Immature natural killer cell (primary cell): ENCODE results near the gene DHX38. TPM values are rescaled to one million over a fixed set of nuclear protein-coding genes. Genes with fewer than 3 reads are reported as not detected.

Experiments
- DNase-seq, 3 donors: peaks; one replicate each; pipeline ENCODE4 v3.0.0; 2022; ENCODE audit warnings: mixed read lengths in 1 of 3
- H3K27ac Mint-ChIP-seq, 6 donors: one replicate each; pipeline ENCODE4 v1.8.0; 2020; ENCODE audit warnings: mixed read lengths in 6 of 6, mild to moderate bottlenecking in 5 of 6, inconsistent platforms in 4 of 6, moderate library complexity in 3 of 6
- H3K27me3 Mint-ChIP-seq, 3 donors: one replicate each; pipeline ENCODE4 v1.8.0; 2020 to 2021; ENCODE audit warnings: low read depth in 3 of 3, mild to moderate bottlenecking in 3 of 3, mixed read lengths in 3 of 3, moderate library complexity in 3 of 3, inconsistent platforms in 1 of 3
- H3K36me3 Mint-ChIP-seq, 3 donors: one replicate each; pipeline ENCODE4 v1.8.0; 2020; ENCODE audit warnings: mixed read lengths in 3 of 3, inconsistent platforms in 2 of 3, mild to moderate bottlenecking in 2 of 3
- H3K4me1 Mint-ChIP-seq, 2 donors: one replicate each; pipeline ENCODE4 v1.8.0; 2020; ENCODE audit warnings: inconsistent platforms in 2 of 2, mild to moderate bottlenecking in 2 of 2, mixed read lengths in 2 of 2, moderate library complexity in 1 of 2
- H3K4me3 Mint-ChIP-seq, 5 donors: one replicate each; pipeline ENCODE4 v1.8.0; 2020; ENCODE audit warnings: mild to moderate bottlenecking in 5 of 5, mixed read lengths in 5 of 5, inconsistent platforms in 3 of 5, moderate library complexity in 3 of 5
- H3K9me3 Mint-ChIP-seq, 6 donors: one replicate each; pipeline ENCODE4 v1.8.0; 2020; ENCODE audit warnings: mild to moderate bottlenecking in 6 of 6, mixed read lengths in 6 of 6, inconsistent platforms in 4 of 6, moderate library complexity in 3 of 6
- polyA plus RNA-seq, 3 donors: library from polyadenylated mRNA; unstranded; fragments of 300-500 nt; fragmentation: Illumina TruSeq; gene quantifications; one replicate each; pipeline ENCODE4 v1.2.3, GENCODE V29; 2021

Gene DHX38
- polyA plus RNA-seq, 3 donors from 2014 or later: 16.9 to 39.9 (median 20.6) TPM

DNA sequence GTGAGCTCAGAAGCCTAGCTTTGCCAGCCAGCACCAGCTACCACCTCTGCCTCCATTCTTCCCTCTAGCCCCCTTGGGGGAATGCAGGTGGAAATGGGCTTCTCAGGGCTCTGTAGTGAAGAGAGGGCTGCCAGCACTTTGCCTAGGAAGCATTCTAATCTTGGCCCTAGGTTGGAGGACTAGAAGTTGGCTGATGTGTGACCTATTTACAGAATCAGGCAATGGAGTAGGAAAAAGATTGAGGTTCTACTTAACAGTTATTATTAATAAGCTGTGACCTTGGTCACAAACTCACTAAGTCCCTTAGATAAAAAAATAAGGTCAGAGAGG, 19.9 kb downstream of the DHX38 start:
- Mint-ChIP-seq H3K36me3 (peaks cover 7 to 40% (median 15%) of the 10 kb centered on the region in 3 donors), H3K4me1 (no peaks in the 10 kb centered on the region), H3K27me3 (peaks cover 0 to 1% (median 0%) of the 10 kb centered on the region in 3 donors)

DNA sequence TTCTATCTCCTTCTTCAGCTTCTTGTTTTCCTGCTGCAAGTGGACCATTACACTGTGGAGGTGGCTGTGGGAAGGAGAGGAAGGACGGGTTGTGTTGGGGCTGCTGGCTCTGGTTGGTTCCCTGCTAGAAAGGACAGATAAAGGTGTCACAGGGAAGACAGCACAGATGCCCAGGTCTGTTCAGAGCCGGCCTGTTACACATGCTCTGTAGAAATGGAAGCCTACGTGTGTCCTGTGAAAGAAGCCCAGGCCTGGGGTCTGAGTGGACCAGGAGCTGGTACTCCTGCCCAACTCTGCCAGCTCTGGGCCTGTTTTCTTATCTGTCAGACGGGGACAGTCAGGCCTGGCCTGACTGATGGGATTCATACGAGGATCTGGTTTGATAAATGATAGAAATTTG, 26.4 kb downstream of the DHX38 start:
- no peaks in the 10 kb centered on the region for H3K36me3 Mint-ChIP-seq
- no peak overlapping the region for H3K4me3 Mint-ChIP-seq
- H3K4me1 Mint-ChIP-seq: no peaks in the 10 kb centered on the region
- H3K9me3 Mint-ChIP-seq: no peaks in the 10 kb centered on the region
- DNase-seq: no peak
- H3K27me3 Mint-ChIP-seq: peaks cover 0 to 2% (median 2%) of the 10 kb centered on the region in 3 donors
- no peak overlapping the region for H3K27ac Mint-ChIP-seq

More for the DNA sequence above, 19.9 kb downstream of the DHX38 start:
- no peak for DNase-seq
- Mint-ChIP-seq H3K27ac (peak overlapping the region in 1 of 6 donors; percentile 40), H3K4me3 (no peak overlapping the region), H3K9me3 (no peaks in the 10 kb centered on the region)

GRCh38 chr16:72122308-72122707, 28.7 kb downstream of the DHX38 start:
- Mint-ChIP-seq H3K27me3 (peaks cover 0 to 2% (median 2%) of the 10 kb centered on the region in 3 donors), H3K36me3 (no peaks in the 10 kb centered on the region), H3K4me1 (no peaks in the 10 kb centered on the region), H3K27ac (no peak overlapping the region), H3K4me3 (no peak overlapping the region), H3K9me3 (no peaks in the 10 kb centered on the region)
- DNase-seq: no peak

- Mint-ChIP-seq H3K9me3 (no peaks in the 10 kb centered on the region), H3K27me3 (peaks cover 0 to 2% (median 2%) of the 10 kb centered on the region in 3 donors), H3K36me3 (no peaks in the 10 kb centered on the region), H3K27ac (no peak overlapping the region), H3K4me1 (no peaks in the 10 kb centered on the region), H3K4me3 (no peak overlapping the region)
- DNase-seq: no peak
Measured at GRCh38 chr16:72122916-72123315, 29.3 kb downstream of the DHX38 start.

DNA sequence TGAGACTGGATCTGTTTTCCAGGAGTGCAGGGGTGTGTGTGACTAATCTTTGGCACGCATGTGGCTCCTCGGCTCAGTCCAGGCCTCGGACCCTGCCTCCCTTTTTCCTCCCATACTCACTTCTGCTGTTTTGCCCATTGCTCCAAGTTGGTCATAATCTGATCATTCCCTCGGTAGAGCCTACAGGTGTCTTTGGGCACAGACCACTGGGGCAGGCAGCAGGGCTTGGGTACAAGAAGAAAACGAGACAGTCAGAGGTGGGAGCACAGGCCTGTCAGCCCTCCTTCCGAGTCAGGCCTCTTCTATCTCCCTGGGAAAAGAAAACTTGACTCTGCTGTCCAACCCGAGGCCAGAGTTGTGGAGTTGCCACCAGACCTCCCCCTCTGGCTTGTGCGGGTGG, 29.8 kb downstream of the DHX38 start:
- no peak for DNase-seq
- Mint-ChIP-seq H3K4me3 (no peak overlapping the region), H3K27ac (no peak overlapping the region), H3K27me3 (peaks cover 0 to 2% (median 2%) of the 10 kb centered on the region in 3 donors), H3K4me1 (no peaks in the 10 kb centered on the region), H3K36me3 (no peaks in the 10 kb centered on the region), H3K9me3 (no peaks in the 10 kb centered on the region)

DNA sequence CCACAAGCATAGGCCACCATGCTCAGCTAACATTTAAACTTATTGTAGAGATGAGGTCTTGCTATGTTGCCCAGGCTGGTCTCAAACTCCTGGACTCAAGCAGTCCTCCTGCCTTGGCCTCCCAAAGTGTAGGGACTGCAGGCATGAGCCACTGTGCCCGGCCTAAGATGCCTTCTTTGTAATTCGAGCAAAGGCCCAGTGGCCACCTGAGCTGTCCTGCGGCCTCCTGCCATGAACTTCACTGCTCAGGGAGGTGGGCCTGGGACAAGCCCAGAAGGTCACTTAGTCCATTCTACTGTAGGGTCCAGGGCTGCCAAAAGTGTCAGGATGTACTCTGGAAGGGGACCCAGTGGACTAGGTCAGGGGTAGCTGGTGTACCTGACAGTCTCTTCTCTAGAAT, 30.5 kb downstream of the DHX38 start:
- Mint-ChIP-seq H3K36me3 (no peaks in the 10 kb centered on the region), H3K9me3 (no peaks in the 10 kb centered on the region), H3K27me3 (peaks cover 0 to 2% (median 2%) of the 10 kb centered on the region in 3 donors), H3K4me3 (no peak overlapping the region), H3K27ac (no peak overlapping the region), H3K4me1 (no peaks in the 10 kb centered on the region)
- no peak for DNase-seq

- Mint-ChIP-seq H3K9me3 (no peaks in the 10 kb centered on the region), H3K27ac (peak overlapping the region in 1 of 6 donors; percentile 15), H3K36me3 (no peaks in the 10 kb centered on the region), H3K4me1 (no peaks in the 10 kb centered on the region), H3K27me3 (peaks cover 0 to 2% (median 2%) of the 10 kb centered on the region in 3 donors), H3K4me3 (no peak overlapping the region)
- DNase-seq: peak; percentile 31 to 40 (median 32)
Measured at GRCh38 chr16:72124761-72125634, 31.4 kb downstream of the DHX38 start.

DNA sequence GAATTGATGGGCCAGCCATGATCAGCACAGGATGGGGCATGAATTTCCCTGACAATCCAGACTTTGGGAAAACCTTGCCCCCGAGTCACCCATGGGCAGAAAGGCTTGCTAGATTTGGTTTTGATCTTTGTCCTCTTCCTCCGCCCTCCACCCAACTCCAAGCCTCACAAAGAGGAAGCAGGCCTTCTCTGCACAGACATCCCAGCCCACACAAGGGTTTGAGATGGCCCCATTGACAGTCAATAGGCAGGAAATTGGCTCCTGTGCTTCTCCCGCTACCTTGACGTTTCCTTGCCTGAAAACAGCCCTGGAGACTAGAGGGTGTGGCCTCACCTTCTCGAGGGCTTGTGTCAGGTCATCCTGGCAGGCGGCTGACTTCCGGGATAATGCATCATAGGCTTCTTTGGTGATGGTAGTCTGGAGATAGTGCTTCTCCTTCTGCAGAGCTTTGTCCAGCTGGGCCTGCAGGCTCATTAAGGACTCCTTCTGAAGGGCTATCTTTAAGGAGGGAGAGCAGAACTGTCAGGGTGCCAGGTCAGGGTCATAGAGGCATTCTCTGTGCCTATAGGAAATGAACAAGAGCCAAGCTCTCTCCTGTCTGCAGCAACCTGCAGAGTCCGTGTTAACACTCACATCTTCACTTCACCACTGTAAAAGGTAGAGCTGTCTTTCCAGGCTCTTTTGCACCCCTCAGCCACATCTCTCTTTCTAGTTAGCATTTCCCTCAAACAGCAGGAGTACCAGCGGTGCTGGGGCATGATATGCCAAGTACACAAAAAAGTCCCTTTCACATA, 32.2 kb downstream of the DHX38 start:
- Mint-ChIP-seq H3K27ac (peak overlapping the region in 1 of 6 donors; percentile 15), H3K4me1 (no peaks in the 10 kb centered on the region), H3K4me3 (no peak overlapping the region), H3K9me3 (no peaks in the 10 kb centered on the region), H3K27me3 (peaks cover 0 to 2% (median 2%) of the 10 kb centered on the region in 3 donors), H3K36me3 (no peaks in the 10 kb centered on the region)
- DNase-seq: no peak

DNA sequence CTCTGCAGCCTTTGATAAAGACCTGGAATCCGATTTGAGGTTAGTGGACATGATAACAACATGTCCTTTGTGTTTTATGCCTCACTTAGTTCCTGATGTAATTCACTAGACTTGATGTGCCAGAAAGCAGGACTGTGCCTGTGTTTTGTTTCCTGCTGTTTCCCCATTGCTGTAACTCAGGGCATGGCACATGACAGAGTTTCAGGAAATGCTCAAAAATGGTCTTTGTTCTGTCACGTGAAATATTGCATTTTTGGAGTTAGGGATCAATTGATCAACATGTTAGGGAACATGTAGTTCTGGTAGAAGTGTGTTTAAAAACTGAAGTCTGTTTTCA, 32.8 kb downstream of the DHX38 start:
- H3K27ac Mint-ChIP-seq: no peak overlapping the region
- H3K4me1 Mint-ChIP-seq: no peaks in the 10 kb centered on the region
- no peak overlapping the region for H3K4me3 Mint-ChIP-seq
- H3K9me3 Mint-ChIP-seq: no peaks in the 10 kb centered on the region
- H3K36me3 Mint-ChIP-seq: no peaks in the 10 kb centered on the region
- DNase-seq: no peak
- H3K27me3 Mint-ChIP-seq: peaks cover 0 to 2% (median 2%) of the 10 kb centered on the region in 3 donors

- Mint-ChIP-seq H3K9me3 (no peaks in the 10 kb centered on the region), H3K4me3 (no peak overlapping the region), H3K4me1 (no peaks in the 10 kb centered on the region), H3K36me3 (no peaks in the 10 kb centered on the region), H3K27me3 (no peaks in the 10 kb centered on the region), H3K27ac (no peak overlapping the region)
- DNase-seq: no peak
Measured at GRCh38 chr16:72128701-72129100, 35.1 kb downstream of the DHX38 start.

- Mint-ChIP-seq H3K4me3 (no peak overlapping the region), H3K4me1 (no peaks in the 10 kb centered on the region), H3K27me3 (no peaks in the 10 kb centered on the region), H3K27ac (no peak overlapping the region), H3K36me3 (no peaks in the 10 kb centered on the region), H3K9me3 (no peaks in the 10 kb centered on the region)
- no peak for DNase-seq
Measured at GRCh38 chr16:72129976-72130656, 36.5 kb downstream of the DHX38 start.

DNA sequence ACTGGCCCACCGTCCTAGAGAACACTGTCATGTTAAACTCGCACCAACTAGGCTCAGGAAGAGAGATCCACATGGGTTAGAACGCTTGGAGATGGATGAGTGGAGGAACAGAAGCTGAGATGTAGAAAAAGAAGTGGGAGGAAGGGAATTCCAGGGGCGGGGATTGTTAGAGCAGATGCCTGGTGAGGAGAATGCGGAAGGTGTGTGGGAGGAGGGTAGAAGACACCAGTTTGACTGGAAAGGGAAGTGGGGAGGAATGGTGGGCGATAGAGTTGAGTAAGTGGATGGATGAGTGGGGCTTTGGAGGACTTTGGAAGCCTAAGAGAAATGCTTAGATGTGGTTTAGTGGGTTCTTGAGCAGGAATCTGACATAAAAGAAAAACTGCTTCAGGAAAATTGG, 37.4 kb downstream of the DHX38 start:
- H3K27ac Mint-ChIP-seq: no peak overlapping the region
- no peak overlapping the region for H3K4me3 Mint-ChIP-seq

GRCh38 chr16:72132726-72133125, 39.1 kb downstream of the DHX38 start:
- Mint-ChIP-seq H3K36me3 (no peaks in the 10 kb centered on the region), H3K27me3 (no peaks in the 10 kb centered on the region), H3K4me1 (no peaks in the 10 kb centered on the region), H3K4me3 (no peak overlapping the region), H3K9me3 (no peaks in the 10 kb centered on the region), H3K27ac (no peak overlapping the region)
- no peak for DNase-seq

More for the DNA sequence above, 37.4 kb downstream of the DHX38 start:
- no peaks in the 10 kb centered on the region for H3K27me3 Mint-ChIP-seq
- H3K9me3 Mint-ChIP-seq: no peaks in the 10 kb centered on the region
- no peak for DNase-seq
- no peaks in the 10 kb centered on the region for H3K36me3 Mint-ChIP-seq
- H3K4me1 Mint-ChIP-seq: no peaks in the 10 kb centered on the region

GRCh38 chr16:72134507-72134906, 40.9 kb downstream of the DHX38 start:
- Mint-ChIP-seq H3K36me3 (no peaks in the 10 kb centered on the region), H3K4me3 (no peak overlapping the region), H3K4me1 (no peaks in the 10 kb centered on the region), H3K27me3 (no peaks in the 10 kb centered on the region), H3K9me3 (no peaks in the 10 kb centered on the region), H3K27ac (no peak overlapping the region)
- no peak for DNase-seq
